ENCODE results near the gene ZNF438.

The ZNF438 gene

GRCh38 chr10:30974355-30974754 lies 57.3 kb downstream of the ZNF438 start:
- TF ChIP-seq CTCF (IDR thresholded peaks at IDR 0.05; ENCODE audit: borderline replicate concordance, control extremely low read depth, extremely low read depth, insufficient read depth, missing control alignments): no peak
- DNase-seq (ENCODE audit: low spot score): no peak
- in situ Hi-C loops (cut with MboI; ENCODE audit: low sequenced_read_pairs, unreplicated experiment): no loop called here

GRCh38 chr10:30973737-30974136 lies 57.9 kb downstream of the ZNF438 start:
- no peak for TF ChIP-seq CTCF (IDR thresholded peaks at IDR 0.05; ENCODE audit: borderline replicate concordance, control extremely low read depth, extremely low read depth, insufficient read depth, missing control alignments)
- in situ Hi-C loops (cut with MboI; ENCODE audit: low sequenced_read_pairs, unreplicated experiment): no loop called here
- DNase-seq (ENCODE audit: low spot score): no peak

GRCh38 chr10:30970760-30971460 lies 60.8 kb downstream of the ZNF438 start:
- no peak for TF ChIP-seq CTCF (IDR thresholded peaks at IDR 0.05; ENCODE audit: borderline replicate concordance, control extremely low read depth, extremely low read depth, insufficient read depth, missing control alignments)
- in situ Hi-C loops (cut with MboI; ENCODE audit: low sequenced_read_pairs, unreplicated experiment): no loop called here
- DNase-seq (ENCODE audit: low spot score): no peak

GRCh38 chr10:30968711-30969110 lies 63.0 kb downstream of the ZNF438 start:
- DNase-seq (ENCODE audit: low spot score): no peak
- in situ Hi-C loops (cut with MboI; ENCODE audit: low sequenced_read_pairs, unreplicated experiment): no loop called here
- no peak for TF ChIP-seq CTCF (IDR thresholded peaks at IDR 0.05; ENCODE audit: borderline replicate concordance, control extremely low read depth, extremely low read depth, insufficient read depth, missing control alignments)

- no peak for TF ChIP-seq CTCF (IDR thresholded peaks at IDR 0.05; ENCODE audit: borderline replicate concordance, control extremely low read depth, extremely low read depth, insufficient read depth, missing control alignments)
- in situ Hi-C loops (cut with MboI; ENCODE audit: low sequenced_read_pairs, unreplicated experiment): no loop called here
- no peak for DNase-seq (ENCODE audit: low spot score)
These were observed 63.8 kb downstream of the ZNF438 start for GRCh38 chr10:30967650-30968410.

- DNase-seq (ENCODE audit: low spot score): no peak
- in situ Hi-C loops (cut with MboI; ENCODE audit: low sequenced_read_pairs, unreplicated experiment): no loop called here
- no peak for TF ChIP-seq CTCF (IDR thresholded peaks at IDR 0.05; ENCODE audit: borderline replicate concordance, control extremely low read depth, extremely low read depth, insufficient read depth, missing control alignments)
These were observed 67.4 kb downstream of the ZNF438 start for GRCh38 chr10:30963992-30964930.
